Measurements from ENCODE around the gene MYO3B. TPM values are rescaled to one million over a fixed set of nuclear protein-coding genes. Genes with fewer than 3 reads are reported as not detected.

The MYO3B gene
- total and polyA plus RNA-seq, 8 donors = 0.38 to 1.3 (median 0.52) TPM

GRCh38 chr2:170332676-170333402 is 154.9 kb downstream of the MYO3B start:
- TF ChIP-seq CTCF (IDR thresholded peaks at IDR 0.05) = no peak
- Histone ChIP-seq H3K27me3 (peaks cover 0 to 4% (median 0%) of the 10 kb centered on the region in 4 donors), H3K4me1 (no peaks in the 10 kb centered on the region), H3K27ac (no peak overlapping the region), H3K9me3 (no peaks in the 10 kb centered on the region), H3K36me3 (no peaks in the 10 kb centered on the region), H3K4me3 (no peak overlapping the region)
- 71% methylated on average over 2 of the region's 2 CpGs for WGBS, 2 donors
- no peak for DNase-seq
- no peak for ATAC-seq
- FAIRE-seq = no peak
- intact Hi-C loops (cut with DNase I) = no loop called here

DNA sequence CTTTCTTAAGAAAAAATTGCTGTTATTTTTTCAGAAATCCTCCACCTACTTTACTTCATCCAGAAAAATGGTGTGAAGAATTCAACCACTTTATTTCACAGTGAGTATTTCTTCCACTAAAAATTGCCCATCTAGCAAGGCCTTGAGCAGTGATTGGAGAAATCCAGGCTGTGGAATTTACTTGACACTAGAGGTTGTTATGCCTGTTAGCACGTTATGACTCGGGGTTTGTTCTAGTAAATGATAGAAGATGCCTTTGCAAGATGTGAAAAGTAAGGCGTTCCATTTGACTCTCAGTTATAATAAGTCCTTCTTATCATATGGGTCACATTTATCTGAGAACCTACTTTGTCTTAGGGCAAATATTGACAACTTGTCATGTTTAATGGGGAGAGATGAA is 157.4 kb downstream of the MYO3B start:
- ATAC-seq (no peak), FAIRE-seq (no peak), DNase-seq (no peak)
- WGBS, 2 donors = 39 to 43% methylated on average over 3 of the region's 3 CpGs
- TF ChIP-seq CTCF (IDR thresholded peaks at IDR 0.05) = no peak
- Histone ChIP-seq H3K4me1 (no peaks in the 10 kb centered on the region), H3K4me3 (no peak overlapping the region), H3K27me3 (peaks cover 0 to 4% (median 0%) of the 10 kb centered on the region in 4 donors), H3K36me3 (no peaks in the 10 kb centered on the region), H3K9me3 (no peaks in the 10 kb centered on the region), H3K27ac (no peak overlapping the region)
- intact Hi-C loops (cut with DNase I) = no loop called here

DNA sequence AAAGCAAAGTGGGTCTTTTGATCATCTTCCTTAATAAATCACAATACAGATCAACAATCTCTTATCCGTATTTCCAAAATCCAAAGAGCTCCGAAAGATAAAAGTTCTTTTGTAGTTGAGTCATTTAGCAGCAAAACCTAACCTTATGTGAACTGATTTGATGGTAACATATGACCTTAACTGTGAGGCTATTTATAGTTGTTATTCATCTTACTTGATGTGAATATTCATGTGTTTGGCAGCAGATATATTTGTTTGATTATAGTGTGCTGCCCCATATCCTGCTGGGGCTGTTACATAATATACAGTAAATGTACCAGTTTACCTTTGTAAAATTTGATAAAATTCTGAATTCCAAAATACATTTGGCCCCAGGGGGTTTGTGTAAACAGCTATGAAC is 158.5 kb downstream of the MYO3B start:
- H3K4me1 ChIP-seq = no peaks in the 10 kb centered on the region
- 85 to 89% methylated on average over 2 of the region's 2 CpGs for WGBS, 2 donors
- no peak overlapping the region for H3K27ac ChIP-seq
- H3K36me3 ChIP-seq = no peaks in the 10 kb centered on the region
- ATAC-seq (no peak), FAIRE-seq (no peak), DNase-seq (no peak)
- TF ChIP-seq CTCF (IDR thresholded peaks at IDR 0.05) = no peak
- H3K27me3 ChIP-seq = no peaks in the 10 kb centered on the region
- no peak overlapping the region for H3K4me3 ChIP-seq
- intact Hi-C loops (cut with DNase I) = no loop called here
- no peaks in the 10 kb centered on the region for H3K9me3 ChIP-seq

DNA sequence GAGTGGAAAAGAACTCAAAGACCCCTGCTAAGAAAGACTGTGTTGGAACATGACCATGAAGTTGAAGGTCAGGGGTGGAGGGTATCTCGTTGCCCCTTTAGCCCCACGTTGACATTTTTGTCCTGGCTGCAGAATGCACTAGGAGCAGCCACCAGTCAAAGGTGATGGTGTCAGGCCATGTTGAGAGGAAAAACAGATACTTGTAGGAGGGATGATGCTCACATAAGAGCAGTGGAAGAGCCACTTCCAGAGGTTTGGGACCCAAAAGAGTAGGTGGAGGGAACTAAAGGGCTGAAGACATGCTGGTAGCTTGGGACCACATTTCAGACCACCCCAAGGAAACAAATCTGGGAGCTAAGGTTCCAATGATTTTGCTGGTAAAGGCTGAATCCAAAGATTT is 159.0 kb downstream of the MYO3B start:
- no peaks in the 10 kb centered on the region for H3K36me3 ChIP-seq
- FAIRE-seq = no peak
- intact Hi-C loops (cut with DNase I) = no loop called here
- WGBS, 2 donors = 71 to 81% methylated on average over 2 of the region's 2 CpGs
- no peaks in the 10 kb centered on the region for H3K9me3 ChIP-seq
- no peak for TF ChIP-seq CTCF (IDR thresholded peaks at IDR 0.05)
- H3K27me3 ChIP-seq = no peaks in the 10 kb centered on the region
- ATAC-seq = no peak
- no peaks in the 10 kb centered on the region for H3K4me1 ChIP-seq
- no peak overlapping the region for H3K4me3 ChIP-seq
- DNase-seq = no peak
- no peak overlapping the region for H3K27ac ChIP-seq

DNA sequence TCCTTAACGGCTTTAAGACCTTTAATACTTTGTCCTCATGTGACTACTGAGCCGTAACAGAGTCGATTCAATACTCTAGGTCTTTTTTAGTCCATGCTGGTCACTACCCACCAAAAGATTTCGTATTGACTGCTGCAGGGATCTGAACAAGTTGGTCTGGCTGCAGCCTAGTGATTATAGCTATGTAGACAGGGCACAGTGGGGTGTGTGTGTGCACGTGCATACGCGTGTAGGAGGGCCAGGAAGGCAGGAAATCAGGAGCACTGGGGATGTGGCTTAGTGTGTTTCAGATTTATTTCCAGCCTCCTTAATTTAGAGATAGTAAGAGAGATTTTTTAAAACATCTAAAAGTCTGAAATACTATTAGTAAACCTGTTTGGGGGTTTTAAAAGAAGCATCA is 161.4 kb downstream of the MYO3B start:
- whole genome bisulfite sequencing, 2 donors = 58 to 65% methylated on average over 7 of the region's 7 CpGs
- Histone ChIP-seq H3K4me1 (no peaks in the 10 kb centered on the region), H3K27ac (no peak overlapping the region), H3K36me3 (no peaks in the 10 kb centered on the region), H3K9me3 (no peaks in the 10 kb centered on the region), H3K4me3 (no peak overlapping the region), H3K27me3 (no peaks in the 10 kb centered on the region)
- ATAC-seq = no peak
- no peak for TF ChIP-seq CTCF (IDR thresholded peaks at IDR 0.05)
- FAIRE-seq = no peak
- no peak for DNase-seq
- intact Hi-C loops (cut with DNase I) = no loop called here

All from pancreas (tissue), 10 donors.